HG02763 (cell line): ENCODE data around the gene MICU1.
"Not testable (repeated sequence)": the region's sequence is repeated elsewhere in the genome, so short reads cannot be mapped to it uniquely, and the experiment has no call there.

Experiments used
- ATAC-seq: cut with Tn5 transposase; IDR thresholded peaks from one replicate; pipeline ENCODE4 v1.9.1; 2021; ENCODE audit warnings: mild to moderate bottlenecking, moderate library complexity; ENCODE audit not compliant: unreplicated experiment

Gene MICU1

DNA sequence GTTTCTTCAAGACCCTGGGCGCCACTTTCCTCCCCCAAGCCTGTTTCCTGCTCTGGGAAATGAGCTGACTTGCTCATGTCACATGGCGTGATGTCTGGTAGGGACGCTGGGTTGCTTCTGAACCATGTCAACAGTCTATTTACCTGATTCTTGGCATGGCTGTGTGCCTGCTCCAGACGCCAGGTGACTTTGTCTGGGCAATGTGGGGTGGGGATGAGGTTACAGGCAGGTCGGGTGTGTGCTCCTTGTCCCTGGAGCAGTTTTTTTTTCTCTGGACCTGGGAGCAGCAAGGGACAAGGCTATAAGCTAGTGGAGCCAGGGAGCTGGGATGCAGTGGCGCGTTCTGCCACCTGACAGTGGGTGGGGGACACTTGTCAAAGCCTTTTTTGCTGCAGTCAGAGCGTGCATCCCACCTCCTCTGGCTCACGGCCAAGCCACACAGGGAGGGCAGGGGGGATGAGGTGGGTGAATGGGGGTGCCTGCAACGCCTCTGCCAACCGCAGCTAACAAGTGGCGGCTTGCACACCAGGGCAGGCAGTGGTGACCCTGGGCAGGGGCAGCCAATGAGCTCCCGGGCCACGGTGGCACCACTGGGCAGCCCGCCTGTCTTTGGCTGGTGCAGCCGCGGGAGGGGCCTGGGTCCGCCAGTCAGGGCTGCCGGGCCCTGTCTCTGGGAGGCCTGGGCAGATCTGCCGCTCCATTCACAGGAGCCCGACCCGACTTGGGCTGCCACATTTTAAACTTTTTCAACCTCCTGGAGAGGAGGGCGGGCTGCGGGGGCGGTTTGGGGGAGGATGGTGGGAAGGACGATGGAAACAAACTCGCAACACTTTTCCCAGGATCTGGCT lies 294.1 kb downstream of the MICU1 start:
- peak; percentile 53 for ATAC-seq

DNA sequence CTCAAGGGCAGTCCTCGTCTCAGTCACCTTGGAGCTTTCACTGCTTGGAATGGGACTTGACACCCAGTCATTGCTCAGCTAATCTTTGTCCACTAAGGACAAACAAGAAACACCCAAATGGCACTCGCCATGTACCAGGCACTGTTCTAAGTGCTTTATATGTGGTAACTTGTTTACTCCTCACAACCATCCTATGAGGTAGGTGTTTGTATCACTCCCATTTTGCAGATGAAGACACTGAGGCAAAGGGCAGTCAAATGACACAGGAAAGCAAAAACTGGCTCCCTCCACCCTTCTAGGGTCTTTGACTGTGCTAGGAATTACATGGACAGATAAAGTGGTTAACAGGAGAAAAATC lies 295.8 kb downstream of the MICU1 start:
- ATAC-seq, result no peak

DNA sequence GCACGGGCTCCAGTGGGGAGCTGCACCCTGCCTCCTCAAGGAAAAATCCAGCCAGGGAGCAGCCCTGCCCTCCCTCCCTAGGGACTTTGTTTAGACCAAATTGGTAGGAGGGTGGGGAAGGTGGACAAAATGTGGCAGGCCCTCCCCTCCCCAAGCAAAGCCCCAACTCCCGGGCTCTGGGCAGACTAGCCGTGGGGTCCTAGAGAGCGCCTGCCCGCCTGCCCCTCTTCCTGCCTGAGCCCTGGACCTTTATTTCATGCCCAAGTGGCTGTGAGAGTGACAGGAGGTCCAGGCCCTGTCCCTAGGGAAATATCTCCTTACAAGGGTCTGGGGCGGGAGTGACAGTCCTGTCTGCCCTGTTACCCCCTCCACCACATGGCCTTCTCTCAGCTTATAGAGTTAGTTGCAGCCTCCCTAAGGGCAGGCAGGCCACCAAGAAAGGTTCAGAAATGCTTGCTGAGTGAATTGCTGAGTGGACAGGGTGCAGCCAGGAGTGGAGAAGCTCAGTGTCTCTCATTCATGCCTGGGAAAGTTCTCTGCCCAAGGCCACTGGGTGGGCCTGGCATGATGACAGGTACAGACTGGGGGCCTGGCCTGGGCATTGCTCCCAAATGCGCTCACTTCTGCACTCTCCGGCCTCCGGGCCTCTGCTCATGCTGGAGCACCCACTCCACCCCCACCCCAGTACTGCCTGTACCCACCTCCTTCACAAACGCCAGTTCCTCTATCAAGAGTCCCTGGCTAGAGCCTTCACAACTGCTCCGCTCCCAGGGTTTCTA lies 296.4 kb downstream of the MICU1 start:
- ATAC-seq, result no peak

GRCh38 chr10:72328829-72329204 lies 297.1 kb downstream of the MICU1 start:
- ATAC-seq, result no peak

DNA sequence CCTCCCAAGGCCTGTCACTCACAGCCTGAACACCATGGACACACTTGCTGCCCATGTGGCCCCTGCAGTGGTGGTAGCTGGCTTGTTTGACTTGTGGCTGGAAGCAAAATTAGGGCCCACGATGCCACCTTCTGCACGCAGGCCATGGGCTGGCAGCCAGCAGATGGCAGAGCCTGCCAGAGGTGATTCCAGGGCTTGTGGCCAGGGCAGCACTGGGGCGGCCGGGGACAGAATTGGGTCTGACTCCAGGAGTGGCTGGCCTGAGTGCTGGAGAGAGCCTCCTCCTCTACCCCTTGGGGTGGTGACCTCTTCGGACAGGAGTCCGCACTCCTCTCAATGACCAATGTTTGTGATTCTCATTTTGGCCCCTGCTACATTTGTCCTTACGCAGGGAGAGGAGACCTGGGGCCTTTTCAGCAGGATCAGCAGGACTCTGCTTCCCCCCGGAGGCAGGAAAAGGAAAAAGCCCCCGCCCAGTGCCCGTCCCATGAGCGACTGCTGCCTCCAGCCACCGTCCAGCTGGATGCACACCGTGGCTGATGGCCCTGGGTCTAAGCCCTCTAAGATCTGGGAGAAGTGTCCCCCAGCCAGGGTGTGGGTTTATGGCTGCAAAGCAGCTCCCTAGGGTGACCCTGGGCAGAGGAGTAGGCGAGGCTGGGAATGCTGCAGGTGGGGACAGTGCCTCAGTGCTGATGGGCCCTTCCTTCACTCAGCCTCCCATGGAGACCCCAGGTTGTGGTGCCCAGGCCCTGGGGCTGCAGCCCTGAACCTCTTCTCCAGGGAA lies 297.6 kb downstream of the MICU1 start:
- ATAC-seq, result no peak

- not testable (repeated sequence) for ATAC-seq
Observed at GRCh38 chr10:72326665-72327603, 298.9 kb downstream of the MICU1 start.

- not testable (repeated sequence) for ATAC-seq
Observed at GRCh38 chr10:72325243-72326175, 300.4 kb downstream of the MICU1 start.

- no peak for ATAC-seq
Observed at GRCh38 chr10:72323771-72324191, 302.1 kb downstream of the MICU1 start.

- ATAC-seq, result no peak
Observed at GRCh38 chr10:72323108-72323749, 302.6 kb downstream of the MICU1 start.

- no peak for ATAC-seq
Observed at GRCh38 chr10:72322280-72323058, 303.4 kb downstream of the MICU1 start.

DNA sequence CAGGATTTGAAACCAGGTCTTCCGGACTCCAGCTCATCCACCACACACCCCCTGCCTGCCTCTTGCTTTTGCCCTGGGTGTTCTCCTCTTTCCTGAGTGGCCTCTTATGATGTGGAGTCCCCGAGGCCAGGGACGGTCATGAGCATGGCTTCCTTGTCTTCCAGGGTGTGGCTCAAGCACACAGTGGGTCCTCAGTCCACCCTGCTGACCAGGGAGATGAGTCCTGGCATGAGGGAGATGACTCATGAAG lies 303.9 kb downstream of the MICU1 start:
- ATAC-seq, result no peak

DNA sequence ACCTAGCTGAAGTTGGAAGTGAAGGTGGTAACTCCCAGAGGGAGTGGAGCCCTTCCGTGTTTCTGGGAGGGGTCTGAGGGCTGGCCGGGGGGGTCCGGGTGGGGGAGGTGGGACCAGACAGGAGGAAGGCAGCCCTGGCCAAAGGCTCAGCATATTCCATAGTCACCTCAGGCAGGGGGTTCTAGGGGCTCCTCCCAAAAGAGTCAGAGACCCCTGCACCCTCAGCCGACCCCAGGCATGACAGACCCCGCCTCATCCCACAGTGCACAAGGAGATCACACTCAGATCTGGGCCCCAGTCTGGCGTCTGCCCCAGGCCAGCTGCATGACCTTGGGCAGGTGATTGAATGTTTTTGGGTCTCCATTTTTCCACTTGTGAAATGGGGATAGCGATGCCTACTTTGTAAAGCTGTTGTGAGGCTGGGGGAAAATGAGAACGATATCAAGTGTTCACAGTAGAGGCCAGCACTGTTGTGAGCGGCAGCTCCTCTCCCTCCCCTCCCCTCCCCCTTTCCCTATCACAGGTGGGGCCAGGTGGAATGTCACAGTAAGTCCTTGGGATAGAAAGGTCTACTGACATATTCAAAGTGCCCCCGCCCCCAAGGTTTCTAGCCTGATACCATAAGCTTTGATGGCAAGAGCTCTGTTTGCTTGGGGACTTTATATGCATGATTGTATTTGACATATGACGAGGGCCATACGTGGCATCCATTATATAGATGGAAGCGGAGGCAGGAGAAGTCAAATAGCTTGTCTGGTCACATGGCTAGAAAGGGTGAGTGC lies 304.4 kb downstream of the MICU1 start:
- ATAC-seq, result no peak

DNA sequence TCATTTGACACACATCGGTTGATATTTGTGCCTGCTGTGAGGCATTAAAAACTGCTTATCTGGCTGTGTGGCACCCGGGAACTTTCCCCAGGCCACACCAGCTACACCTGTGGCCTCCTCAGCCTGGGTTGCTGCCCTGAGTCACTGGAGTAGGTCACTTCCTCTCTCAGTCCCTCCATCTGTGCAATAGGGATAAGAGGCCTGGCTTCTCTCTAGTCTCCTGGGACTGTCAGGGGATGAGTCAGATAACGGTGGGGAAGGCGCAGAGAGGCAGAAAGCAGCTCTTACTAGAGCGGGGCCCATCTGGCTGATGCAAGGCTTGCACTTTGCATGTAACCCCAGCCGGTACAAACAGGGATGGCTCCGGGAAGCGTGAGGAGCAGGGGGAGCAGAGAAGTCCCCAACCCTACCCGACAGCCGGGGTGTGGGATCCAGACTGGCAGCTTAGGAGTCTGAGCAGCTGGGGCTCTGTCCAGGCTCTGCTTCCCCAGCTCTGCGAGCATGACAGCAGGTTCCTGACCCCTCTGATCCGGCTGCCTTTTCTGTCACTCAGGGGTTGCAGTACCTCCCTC lies 305.1 kb downstream of the MICU1 start:
- peak; percentile 61 for ATAC-seq

GRCh38 chr10:72319416-72320254 lies 306.2 kb downstream of the MICU1 start:
- ATAC-seq, result peak; percentile 61

GRCh38 chr10:72318418-72319262 lies 307.2 kb downstream of the MICU1 start:
- no peak for ATAC-seq
